ENCODE results near the gene ZNF678.
"Not testable (repeated sequence)": the region's sequence is repeated elsewhere in the genome, so short reads cannot be mapped to it uniquely, and the experiment has no call there.

The ZNF678 gene

DNA sequence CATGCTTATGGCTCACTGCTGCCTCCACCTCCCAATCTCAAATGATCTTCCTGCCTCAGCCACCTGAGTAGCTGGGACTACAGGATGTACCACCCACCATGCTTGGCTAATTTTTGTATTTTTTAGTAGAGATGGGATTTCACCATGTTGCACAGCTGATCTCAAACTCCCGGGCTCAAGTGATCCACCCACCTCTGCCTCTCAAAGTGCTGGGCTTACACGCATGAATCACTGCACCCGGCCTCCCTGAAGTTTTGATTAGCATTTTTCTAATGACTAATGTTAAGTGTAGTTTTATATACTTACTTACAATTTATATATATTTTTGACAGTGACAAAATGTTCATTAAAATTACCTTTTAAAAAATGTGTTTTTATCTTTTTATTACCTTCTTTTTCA is 41.1 kb downstream of the ZNF678 start:
- no peak for DNase-seq (ENCODE audit: low spot score)

DNA sequence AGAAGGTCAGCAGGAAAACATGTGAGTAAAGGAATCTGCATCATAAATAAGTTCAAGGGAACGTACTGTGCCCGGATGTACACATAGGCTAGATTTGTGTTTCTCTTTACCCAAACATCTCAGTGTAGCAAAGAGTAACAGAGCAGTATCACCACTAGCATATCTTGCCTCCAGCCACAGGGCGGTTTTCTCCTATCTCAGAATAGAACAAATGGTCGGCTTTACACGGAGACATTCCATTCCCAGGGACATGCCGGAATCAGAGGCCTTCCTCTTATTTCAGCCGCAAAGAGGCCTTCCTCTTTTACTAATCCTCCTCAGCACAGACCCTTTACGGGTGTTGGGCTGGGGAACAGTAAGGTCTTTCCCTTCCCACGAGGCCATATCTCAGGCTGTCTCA is 42.9 kb downstream of the ZNF678 start:
- DNase-seq (ENCODE audit: low spot score) = not testable (repeated sequence)

- no peak for DNase-seq (ENCODE audit: low spot score)
Measured at GRCh38 chr1:227607336-227607898, 44.1 kb downstream of the ZNF678 start.

- no peak for DNase-seq (ENCODE audit: low spot score)
Measured at GRCh38 chr1:227612658-227613057, 49.3 kb downstream of the ZNF678 start.

DNA sequence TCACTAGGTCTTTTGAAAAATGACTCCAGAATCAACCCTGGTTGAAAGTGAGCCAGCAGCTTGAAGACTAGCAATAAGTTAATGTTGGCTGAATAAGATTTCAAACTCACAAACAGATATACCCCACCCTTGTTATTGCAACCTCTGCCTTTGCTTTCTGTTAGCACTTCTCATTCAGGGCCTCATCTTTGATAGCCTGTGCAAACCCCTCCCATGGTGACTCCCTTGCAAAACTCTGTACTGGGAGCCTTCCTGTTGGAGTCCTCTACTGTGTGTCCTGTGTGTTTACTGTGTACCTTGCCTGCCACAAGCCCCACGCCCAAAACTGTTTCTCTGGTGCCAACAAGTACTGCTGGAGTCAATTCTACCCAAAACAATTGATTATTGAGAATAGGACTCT is 50.2 kb downstream of the ZNF678 start:
- DNase-seq (ENCODE audit: low spot score) = no peak

GRCh38 chr1:227621211-227621610 is 57.9 kb downstream of the ZNF678 start:
- DNase-seq (ENCODE audit: low spot score) = no peak

GRCh38 chr1:227622739-227623475 is 59.6 kb downstream of the ZNF678 start:
- no peak for DNase-seq (ENCODE audit: low spot score)

GRCh38 chr1:227632325-227632724 is 69.0 kb downstream of the ZNF678 start:
- no peak for DNase-seq (ENCODE audit: low spot score)

- no peak for DNase-seq (ENCODE audit: low spot score)
Measured at GRCh38 chr1:227635596-227635995, 72.2 kb downstream of the ZNF678 start.

DNA sequence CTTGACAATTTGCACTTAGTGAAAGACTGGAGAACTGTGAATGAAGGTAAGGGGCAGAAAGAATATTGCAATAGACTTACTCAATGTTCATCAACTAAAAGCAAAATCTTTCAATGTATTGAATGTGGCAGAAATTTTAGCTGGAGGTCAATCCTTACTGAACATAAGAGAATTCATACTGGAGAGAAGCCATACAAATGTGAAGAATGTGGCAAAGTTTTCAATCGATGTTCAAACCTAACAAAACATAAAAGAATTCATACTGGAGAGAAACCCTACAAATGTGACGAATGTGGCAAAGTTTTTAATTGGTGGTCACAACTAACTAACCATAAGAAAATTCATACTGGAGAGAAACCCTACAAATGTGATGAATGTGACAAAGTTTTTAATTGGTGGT is 91.1 kb downstream of the ZNF678 start:
- no peak for DNase-seq (ENCODE audit: low spot score)

- DNase-seq (ENCODE audit: low spot score) = no peak
Measured at GRCh38 chr1:227654858-227655752, 91.7 kb downstream of the ZNF678 start.

DNA sequence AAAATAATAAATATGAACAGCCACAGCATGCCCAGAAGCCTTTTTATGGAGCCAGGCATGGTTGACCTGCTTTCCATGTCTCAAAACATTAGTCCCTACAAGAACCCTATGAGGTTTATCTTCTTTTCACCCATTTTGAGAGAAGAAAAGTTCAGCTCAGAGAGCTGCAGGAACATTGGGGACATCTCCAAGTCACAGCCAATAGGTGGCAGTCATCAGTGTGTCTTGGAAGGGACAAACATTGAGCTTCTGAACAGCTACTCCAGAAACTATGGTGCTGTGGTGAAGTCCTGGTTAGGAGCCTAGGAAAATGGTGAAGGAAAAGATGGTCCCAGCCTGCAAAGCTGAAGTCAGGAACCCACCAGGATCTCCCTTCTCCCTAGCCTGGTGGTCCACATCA is 98.1 kb downstream of the ZNF678 start:
- no peak for DNase-seq (ENCODE audit: low spot score)

GRCh38 chr1:227662933-227663332 is 99.6 kb downstream of the ZNF678 start:
- no peak for DNase-seq (ENCODE audit: low spot score)

- no peak for DNase-seq (ENCODE audit: low spot score)
Measured at GRCh38 chr1:227666286-227666685, 102.9 kb downstream of the ZNF678 start.

- DNase-seq (ENCODE audit: low spot score) = no peak
Measured at GRCh38 chr1:227673441-227673840, 110.1 kb downstream of the ZNF678 start.

DNA sequence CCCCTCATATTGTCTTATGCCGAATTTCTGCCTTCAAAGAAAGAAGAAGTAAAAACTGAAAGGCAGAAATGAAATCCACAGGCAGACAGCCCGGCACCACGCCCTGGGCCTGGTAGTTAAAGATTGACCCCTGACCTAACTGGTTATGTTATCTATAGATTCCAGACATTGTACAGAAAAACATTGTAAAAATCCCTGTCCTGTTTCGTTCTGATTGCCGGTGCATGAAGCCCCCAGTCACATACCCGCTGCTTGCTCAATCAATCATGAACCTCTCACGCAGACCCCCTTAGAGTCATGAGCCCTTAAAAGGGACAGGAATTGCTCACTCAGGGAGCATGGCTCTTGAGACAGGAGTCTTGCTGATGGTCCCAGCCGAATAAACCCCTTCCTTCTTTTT is 122.5 kb downstream of the ZNF678 start:
- no peak for DNase-seq (ENCODE audit: low spot score)

- DNase-seq (ENCODE audit: low spot score) = no peak
Measured at GRCh38 chr1:227697321-227697864, 134.0 kb downstream of the ZNF678 start.

- DNase-seq (ENCODE audit: low spot score) = not testable (repeated sequence)
Measured at GRCh38 chr1:227701631-227702030, 138.3 kb downstream of the ZNF678 start.

GRCh38 chr1:227707846-227708245 is 144.5 kb downstream of the ZNF678 start:
- DNase-seq (ENCODE audit: low spot score) = no peak

DNA sequence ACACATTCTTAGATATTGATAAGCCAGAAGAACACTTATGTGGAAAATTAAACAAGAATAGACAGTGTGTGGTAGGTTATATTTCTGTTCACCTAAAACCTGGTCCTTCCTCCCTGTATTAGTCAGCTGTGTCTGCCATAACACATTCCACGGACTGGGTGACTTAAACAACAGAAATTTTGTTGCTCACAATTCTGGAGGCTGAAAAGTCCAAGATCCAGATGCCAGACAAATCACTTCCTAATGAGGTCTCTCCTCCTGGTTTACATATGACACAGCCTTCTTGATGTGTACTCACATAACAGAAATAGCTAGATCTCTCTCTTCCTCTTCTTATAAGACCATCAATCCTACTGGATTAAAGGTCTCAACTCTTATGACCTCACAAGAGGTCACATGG is 146.1 kb downstream of the ZNF678 start:
- DNase-seq (ENCODE audit: low spot score) = no peak

GRCh38 chr1:227710474-227710873 is 147.1 kb downstream of the ZNF678 start:
- not testable (repeated sequence) for DNase-seq (ENCODE audit: low spot score)

DNA sequence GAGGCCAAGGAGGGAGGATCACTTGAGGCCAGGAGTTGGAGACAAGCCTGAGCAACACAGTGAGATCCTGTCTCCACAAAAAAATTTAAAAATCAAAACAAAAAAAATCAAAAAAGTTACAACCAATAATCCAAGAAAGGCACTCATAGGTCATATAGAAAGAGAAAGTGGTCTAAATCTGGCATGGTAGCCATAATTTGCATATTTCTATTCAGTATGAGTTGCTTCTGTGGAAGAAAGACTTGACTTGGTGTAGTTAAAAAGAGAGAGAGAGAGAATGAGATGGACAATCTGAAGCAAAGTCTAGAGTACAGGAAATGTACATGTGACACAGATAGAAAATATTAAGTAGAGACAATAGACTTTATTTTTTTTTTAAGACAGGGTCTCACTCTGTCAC is 149.3 kb downstream of the ZNF678 start:
- no peak for DNase-seq (ENCODE audit: low spot score)

DNA sequence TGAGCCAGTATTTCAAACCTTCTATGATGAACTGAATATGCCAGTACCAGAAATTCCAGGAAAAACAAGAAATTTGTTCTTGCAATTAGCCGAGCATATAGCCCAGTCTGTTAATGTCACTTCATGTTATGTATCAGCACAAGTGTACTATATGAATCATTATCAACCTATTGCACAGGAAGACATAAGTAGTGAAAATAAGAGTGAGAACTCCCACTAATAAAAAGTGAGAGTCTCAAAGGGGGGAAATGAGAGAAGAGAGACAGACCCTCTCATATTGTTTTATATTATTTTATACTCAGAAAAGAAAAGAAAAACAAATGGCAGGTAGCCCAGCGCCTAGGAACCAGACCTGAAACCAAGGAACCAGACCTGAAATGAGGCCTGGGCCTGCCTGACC is 155.6 kb downstream of the ZNF678 start:
- no peak for DNase-seq (ENCODE audit: low spot score)

Data from GM03348 (cell line).